ENCODE results near the gene NR4A3. TPM values are rescaled to one million over a fixed set of nuclear protein-coding genes. Genes with fewer than 3 reads are reported as not detected.
A peak's percentile ranks its signal among the peaks of the same experiment; 100 is the strongest.

The NR4A3 gene
- total RNA-seq, 1 experiment from 2014 or later: 0.03 TPM

GRCh38 chr9:99873943-99874584, 52.4 kb downstream of the NR4A3 start:
- DNase-seq (ENCODE audit: low read depth): peak; percentile 10

GRCh38 chr9:99876190-99876589, 54.5 kb downstream of the NR4A3 start:
- DNase-seq (ENCODE audit: low read depth): no peak

- DNase-seq (ENCODE audit: low read depth): no peak
Measured at GRCh38 chr9:99878651-99879050, 57.0 kb downstream of the NR4A3 start.

- no peak for DNase-seq (ENCODE audit: low read depth)
Measured at GRCh38 chr9:99881769-99882168, 60.1 kb downstream of the NR4A3 start.

GRCh38 chr9:99885747-99886146, 64.1 kb downstream of the NR4A3 start:
- DNase-seq (ENCODE audit: low read depth): no peak

GRCh38 chr9:99889120-99889519, 67.4 kb downstream of the NR4A3 start:
- DNase-seq (ENCODE audit: low read depth): no peak

- DNase-seq (ENCODE audit: low read depth): no peak
Measured at GRCh38 chr9:99894826-99895225, 73.1 kb downstream of the NR4A3 start.

GRCh38 chr9:99895510-99895909, 73.8 kb downstream of the NR4A3 start:
- no peak for DNase-seq (ENCODE audit: low read depth)

- DNase-seq (ENCODE audit: low read depth): no peak
Measured at GRCh38 chr9:99896119-99896518, 74.4 kb downstream of the NR4A3 start.

- no peak for DNase-seq (ENCODE audit: low read depth)
Measured at GRCh38 chr9:99903393-99903792, 81.7 kb downstream of the NR4A3 start.

- peak; percentile 27 for DNase-seq (ENCODE audit: low read depth)
Measured at GRCh38 chr9:99905833-99906402, 84.2 kb downstream of the NR4A3 start.

- peak; percentile 75 for DNase-seq (ENCODE audit: low read depth)
Measured at GRCh38 chr9:99906403-99907207, 84.9 kb downstream of the NR4A3 start, which contains the start of gene STX17. Gene STX17, plus strand, starts transcription at chr9:99906654. Its CDS starts 8,586 bp downstream, at chr9:99915240.

GRCh38 chr9:99907208-99907532, 85.5 kb downstream of the NR4A3 start:
- no peak for DNase-seq (ENCODE audit: low read depth)

- no peak for DNase-seq (ENCODE audit: low read depth)
Measured at GRCh38 chr9:99911600-99911999, 89.9 kb downstream of the NR4A3 start.

Other genes starting within 250 kb of the NR4A3 start
- 7.5 and 9.4 TPM in 2 replicates for gene STX17, start 84.8 kb downstream of the NR4A3 start, total RNA-seq (2014; rRNA removed; shearing (Covaris generic))